Measurements from ENCODE around the gene OR2V2.

GRCh38 chr5:181204113-181204825 is 56.9 kb downstream of the OR2V2 start:
- TF ChIP-seq CTCF (conservative IDR thresholded peaks at IDR 0.05; ENCODE audit: low read length) (no peak), EZH2phosphoT487 (IDR thresholded peaks at IDR 0.05; ENCODE audit: borderline replicate concordance) (no peak)

Measured in Loucy (cell line).